GM21447 (cell line): ENCODE data around the gene TLDC2.
A peak's percentile ranks its signal among the peaks of the same experiment; 100 is the strongest.
"Not testable (repeated sequence)": the region's sequence is repeated elsewhere in the genome, so short reads cannot be mapped to it uniquely, and the experiment has no call there.

ENCODE experiments used
- ATAC-seq: cut with Tn5 transposase; IDR thresholded peaks from one replicate; pipeline ENCODE4 v1.9.1; 2021; ENCODE audit not compliant: unreplicated experiment

Gene TLDC2

GRCh38 chr20:36866681-36867495 lies 9.1 kb upstream of the TLDC2 start:
- ATAC-seq: no peak

- ATAC-seq: no peak
These were observed 4.0 kb upstream of the TLDC2 start for GRCh38 chr20:36871640-36872570.

DNA sequence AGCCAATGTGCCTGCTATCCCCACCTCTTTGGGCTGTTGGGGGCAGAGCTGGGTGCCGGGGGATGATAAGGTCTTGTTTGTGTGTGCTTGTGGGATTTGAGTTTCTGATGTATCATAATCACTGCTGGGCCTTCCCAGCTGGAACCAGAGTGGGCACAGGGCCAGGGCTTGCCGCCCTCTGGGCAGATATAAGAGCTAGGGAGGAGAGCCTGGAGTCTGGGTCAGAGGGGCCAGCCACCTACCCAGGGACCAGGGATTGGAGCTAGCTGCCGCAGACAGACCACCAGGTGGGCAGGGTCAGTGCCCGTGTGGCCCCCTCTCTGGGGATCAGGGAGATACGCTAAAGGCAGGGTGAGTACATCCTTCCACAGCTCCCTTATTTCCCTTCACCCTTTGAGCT lies 3.1 kb upstream of the TLDC2 start:
- ATAC-seq: no peak

- ATAC-seq: no peak
These were observed 2.3 kb upstream of the TLDC2 start for GRCh38 chr20:36873498-36874189.

- ATAC-seq: not testable (repeated sequence)
These were observed 845 bp upstream of the TLDC2 start for GRCh38 chr20:36875093-36875492.

- ATAC-seq: no peak
These were observed 515 bp downstream of the TLDC2 start for GRCh38 chr20:36876473-36876833.

GRCh38 chr20:36878941-36879340 lies 3.0 kb downstream of the TLDC2 start:
- ATAC-seq: no peak

GRCh38 chr20:36880741-36881250 lies 4.9 kb downstream of the TLDC2 start:
- ATAC-seq: no peak

DNA sequence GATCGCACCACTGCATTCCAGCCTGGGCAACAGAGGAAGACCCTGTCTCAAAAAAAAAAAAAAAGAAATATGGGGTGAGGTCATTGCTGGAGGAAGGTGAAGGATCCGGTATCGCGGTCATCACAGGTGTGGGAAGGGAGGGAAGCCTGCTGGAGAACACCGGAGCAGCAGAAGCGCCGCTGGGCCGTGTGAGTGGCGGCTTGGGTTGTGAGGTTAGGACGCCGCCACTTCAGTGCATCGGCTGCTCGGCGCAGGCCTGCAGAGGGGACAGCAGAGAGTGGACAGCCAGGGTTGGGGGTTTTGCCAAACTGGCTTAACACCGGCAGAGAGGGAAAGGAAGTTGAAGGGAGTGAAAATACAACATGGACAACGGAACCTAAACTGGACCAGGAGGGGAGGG lies 5.4 kb downstream of the TLDC2 start:
- no peak for ATAC-seq

DNA sequence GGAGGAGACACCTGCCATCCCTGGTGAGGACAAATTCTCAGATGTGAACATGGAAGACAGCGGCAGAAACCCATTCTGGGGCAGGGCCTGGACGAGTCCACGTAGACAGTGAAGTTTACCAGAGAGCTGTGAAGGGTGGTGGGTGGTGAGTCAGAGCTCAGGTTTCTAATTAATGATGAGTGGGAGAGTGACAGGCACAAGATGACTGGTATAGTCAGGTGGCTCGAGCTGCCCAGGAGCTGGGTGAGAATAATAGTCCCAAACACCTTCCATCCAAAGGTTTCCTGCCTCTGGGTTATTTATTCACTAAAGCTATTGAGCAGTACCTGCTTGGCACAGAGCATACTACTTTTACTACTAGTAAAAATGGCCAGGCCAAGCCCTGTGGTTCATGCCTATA lies 6.0 kb downstream of the TLDC2 start:
- no peak for ATAC-seq

GRCh38 chr20:36883977-36884535 lies 8.1 kb downstream of the TLDC2 start:
- no peak for ATAC-seq

GRCh38 chr20:36885356-36885755 lies 9.4 kb downstream of the TLDC2 start:
- no peak for ATAC-seq

DNA sequence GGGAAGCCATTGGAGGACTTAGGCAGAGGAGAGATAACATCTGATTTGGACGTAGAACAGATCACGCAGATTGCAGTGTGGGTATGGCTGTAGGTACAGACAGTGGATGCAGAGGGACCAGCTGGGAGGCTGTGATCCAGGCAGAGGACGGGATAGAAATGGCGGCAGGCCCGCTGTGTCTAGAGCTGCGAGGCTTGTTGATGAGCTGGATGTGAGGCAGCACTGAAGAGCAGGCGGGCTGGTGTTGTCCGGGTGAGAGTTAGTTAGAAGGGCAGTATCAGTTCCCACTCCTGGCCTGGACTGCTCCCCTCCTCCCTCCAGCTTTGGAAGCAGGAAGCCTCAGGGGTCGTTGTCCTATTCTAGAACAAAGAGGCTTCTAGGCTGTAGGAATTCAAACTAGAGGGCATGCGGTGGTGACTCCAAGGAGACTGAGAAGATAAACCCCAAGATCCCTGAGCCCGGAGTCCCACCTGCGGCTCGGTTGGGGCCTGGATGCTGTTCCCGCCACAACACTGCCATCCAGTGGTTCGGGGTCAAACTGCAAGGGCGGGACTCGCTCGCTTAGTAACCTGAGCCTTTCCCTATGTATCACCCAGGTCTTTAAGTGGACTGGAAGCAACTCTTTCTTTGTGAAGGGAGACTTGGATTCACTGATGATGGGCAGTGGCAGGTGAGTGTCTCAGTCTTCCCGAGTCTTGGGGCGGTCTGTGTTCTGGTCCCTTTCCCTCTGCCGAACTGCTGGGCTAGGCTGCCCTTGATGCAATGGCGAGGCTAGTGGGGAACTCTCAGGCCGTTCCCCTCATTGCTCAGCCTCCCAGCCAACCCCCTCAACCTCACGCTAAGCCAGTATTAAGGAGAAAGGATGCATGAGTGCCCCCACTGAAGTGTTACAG lies 11.2 kb downstream of the TLDC2 start:
- ATAC-seq: peak; percentile 81

GRCh38 chr20:36887752-36888090 lies 11.8 kb downstream of the TLDC2 start:
- ATAC-seq: no peak

DNA sequence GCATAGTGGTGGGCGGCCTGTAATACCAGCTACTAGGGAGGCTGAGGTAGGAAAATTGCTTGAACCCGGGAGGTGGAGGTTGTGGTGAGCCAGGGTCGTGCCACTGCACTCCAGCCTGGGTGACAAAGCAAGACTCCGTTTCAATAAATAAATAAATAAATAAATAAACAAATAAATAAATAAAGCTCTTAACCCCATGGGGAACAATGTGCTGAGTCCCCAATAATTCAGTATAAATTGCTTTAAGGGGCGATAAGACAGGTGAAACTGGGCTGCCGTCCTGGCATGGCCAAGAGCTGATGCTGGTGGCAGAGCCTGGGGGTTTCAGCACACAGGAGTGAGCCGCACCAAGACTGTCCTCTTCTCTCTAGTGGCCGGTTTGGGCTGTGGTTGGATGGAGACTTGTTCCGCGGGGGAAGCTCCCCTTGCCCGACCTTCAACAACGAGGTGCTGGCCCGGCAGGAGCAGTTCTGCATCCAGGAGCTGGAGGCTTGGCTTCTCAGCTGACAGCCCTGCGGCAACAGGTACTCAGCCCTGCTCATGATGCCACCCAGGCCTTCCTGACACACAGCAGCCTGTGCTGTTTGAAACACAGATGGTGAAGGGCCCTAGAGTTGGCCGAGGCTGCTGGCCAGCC lies 13.1 kb downstream of the TLDC2 start:
- ATAC-seq: no peak

- no peak for ATAC-seq
These were observed 14.6 kb downstream of the TLDC2 start for GRCh38 chr20:36890586-36890985.

GRCh38 chr20:36891211-36891610 lies 15.3 kb downstream of the TLDC2 start:
- no peak for ATAC-seq

- ATAC-seq: no peak
These were observed 17.9 kb downstream of the TLDC2 start for GRCh38 chr20:36893801-36894200.

DNA sequence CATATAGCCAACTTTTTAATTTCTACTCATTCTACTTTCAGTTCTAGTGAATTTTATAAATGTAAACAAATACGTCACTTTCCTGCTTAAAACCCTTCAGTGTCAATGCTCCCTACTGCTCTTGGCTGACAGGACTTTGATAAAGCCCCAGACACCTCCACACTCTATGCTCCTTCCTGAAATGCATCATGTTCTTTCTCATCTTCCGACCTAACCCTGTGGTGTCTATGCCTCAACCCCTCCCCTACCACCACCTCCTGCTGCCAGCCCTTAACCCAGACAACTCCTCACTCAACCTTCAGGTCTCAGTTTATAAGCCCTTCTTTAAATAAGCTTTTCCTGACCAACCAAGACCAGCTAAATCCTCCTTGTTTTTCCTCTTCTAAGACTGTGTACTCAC lies 19.1 kb downstream of the TLDC2 start:
- ATAC-seq: no peak

- ATAC-seq: no peak
These were observed 28.8 kb downstream of the TLDC2 start for GRCh38 chr20:36904690-36905089.
